ENCODE results near the gene LGR4.
"Not testable (repeated sequence)": the region's sequence is repeated elsewhere in the genome, so short reads cannot be mapped to it uniquely, and the experiment has no call there.

Gene LGR4

GRCh38 chr11:27322196-27322595 lies 150.4 kb downstream of the LGR4 start:
- DNase-seq (ENCODE audit: low read depth, low spot score); H3K27ac ChIP-seq: not testable (repeated sequence)

DNA sequence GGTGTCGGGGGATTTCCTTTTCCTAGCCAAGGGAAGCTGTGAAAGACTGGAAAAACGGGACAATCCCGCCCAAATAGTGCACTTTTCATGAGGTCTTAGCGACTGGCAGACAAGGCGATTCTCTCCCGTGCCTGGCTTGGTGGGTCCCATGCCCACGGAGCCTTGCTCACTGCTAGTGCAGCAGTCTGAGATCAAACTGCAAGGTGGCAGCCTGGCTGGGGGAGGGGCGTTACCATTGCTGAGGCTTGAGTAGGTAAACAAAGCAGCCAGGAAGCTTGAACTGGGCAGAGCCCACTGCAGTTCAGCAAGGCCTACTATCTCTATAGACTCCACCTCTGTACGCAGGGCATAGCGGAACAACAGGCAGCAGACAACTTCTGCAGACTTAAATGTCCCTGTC lies 151.2 kb downstream of the LGR4 start:
- not testable (repeated sequence) for H3K27ac ChIP-seq; DNase-seq (ENCODE audit: low read depth, low spot score)

- DNase-seq (ENCODE audit: low read depth, low spot score) = peak; percentile 52
These were observed 153.5 kb downstream of the LGR4 start for GRCh38 chr11:27319072-27319471.

DNA sequence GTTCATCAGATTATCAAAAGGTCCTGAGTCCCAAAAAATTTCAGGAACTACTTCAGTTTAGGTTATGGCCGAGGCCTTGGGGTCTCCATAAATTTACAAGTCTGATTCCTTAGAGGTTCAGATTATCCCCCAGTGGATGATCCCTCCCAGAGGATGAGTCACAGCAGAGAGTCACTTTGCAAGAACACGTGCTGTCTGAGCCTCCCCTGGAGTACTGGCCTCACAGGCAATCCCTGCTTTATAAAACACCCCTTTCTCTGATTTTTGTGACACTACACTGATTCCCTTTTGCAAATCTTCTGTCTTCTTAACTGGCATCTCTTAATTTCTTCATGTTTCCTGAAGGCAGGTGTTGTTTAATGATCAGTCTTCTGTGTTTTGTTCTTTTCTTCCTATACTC lies 154.8 kb downstream of the LGR4 start:
- no peak for DNase-seq (ENCODE audit: low read depth, low spot score)
- no peak overlapping the region for H3K27ac ChIP-seq

More at GRCh38 chr11:27319072-27319471, 153.5 kb downstream of the LGR4 start:
- no peak overlapping the region for H3K27ac ChIP-seq

Data from epithelial cell of prostate (primary cell).